Medulla oblongata (tissue), 1 donor: ENCODE results near the gene S100A4.

Source experiments
- DNase-seq: peaks from one replicate; pipeline ENCODE4 v3.0.0-alpha.2; 2015; ENCODE audit errors: extremely low spot score

The S100A4 gene

GRCh38 chr1:153547560-153548551, 2.2 kb upstream of the S100A4 start:
- DNase-seq: no peak

- no peak for DNase-seq
These were observed 1.4 kb upstream of the S100A4 start for GRCh38 chr1:153546796-153547559.

GRCh38 chr1:153546371-153546770, 765 bp upstream of the S100A4 start:
- no peak for DNase-seq

GRCh38 chr1:153544453-153545066, 1.0 kb downstream of the S100A4 start:
- DNase-seq: no peak

GRCh38 chr1:153543736-153544135, 1.9 kb downstream of the S100A4 start:
- DNase-seq: no peak

- no peak for DNase-seq
These were observed 2.5 kb downstream of the S100A4 start for GRCh38 chr1:153542956-153543711.

- no peak for DNase-seq
These were observed 3.7 kb downstream of the S100A4 start for GRCh38 chr1:153541641-153542590.

- no peak for DNase-seq
These were observed 4.9 kb downstream of the S100A4 start, which contains the start of gene S100A5 for GRCh38 chr1:153540394-153541361. Gene S100A5, minus strand, starts transcription at chr1:153540934. Its CDS starts 743 bp downstream, at chr1:153540191.

GRCh38 chr1:153539395-153540093, 6.1 kb downstream of the S100A4 start:
- DNase-seq: no peak

- DNase-seq: no peak
These were observed 7.2 kb downstream of the S100A4 start for GRCh38 chr1:153538315-153538821.

- DNase-seq: no peak
These were observed 8.3 kb downstream of the S100A4 start for GRCh38 chr1:153537376-153537730.

GRCh38 chr1:153536671-153537375, 8.8 kb downstream of the S100A4 start:
- DNase-seq: no peak

- DNase-seq: peak; percentile 79
These were observed 9.5 kb downstream of the S100A4 start for GRCh38 chr1:153536012-153536670.

- DNase-seq: peak; percentile 77
These were observed 10.2 kb downstream of the S100A4 start, which contains the start of gene S100A6 for GRCh38 chr1:153535242-153536011. Gene S100A6, minus strand, starts transcription at chr1:153535991. Its CDS starts 652 bp downstream, at chr1:153535339.

GRCh38 chr1:153534925-153535241, 10.7 kb downstream of the S100A4 start:
- no peak for DNase-seq

GRCh38 chr1:153534226-153534924, 11.2 kb downstream of the S100A4 start:
- DNase-seq: no peak
